HG03575 (cell line): ENCODE data around the gene CCL8.
"Not testable (repeated sequence)": the region's sequence is repeated elsewhere in the genome, so short reads cannot be mapped to it uniquely, and the experiment has no call there.

Experiments
- ATAC-seq: cut with Tn5 transposase; IDR thresholded peaks from one replicate; pipeline ENCODE4 v1.9.1; 2021; ENCODE audit not compliant: unreplicated experiment, insufficient number of reproducible peaks, low FRiP score; ENCODE audit errors: extremely low read depth

Gene CCL8

GRCh38 chr17:34311291-34311690 lies 7.9 kb upstream of the CCL8 start:
- ATAC-seq = no peak

DNA sequence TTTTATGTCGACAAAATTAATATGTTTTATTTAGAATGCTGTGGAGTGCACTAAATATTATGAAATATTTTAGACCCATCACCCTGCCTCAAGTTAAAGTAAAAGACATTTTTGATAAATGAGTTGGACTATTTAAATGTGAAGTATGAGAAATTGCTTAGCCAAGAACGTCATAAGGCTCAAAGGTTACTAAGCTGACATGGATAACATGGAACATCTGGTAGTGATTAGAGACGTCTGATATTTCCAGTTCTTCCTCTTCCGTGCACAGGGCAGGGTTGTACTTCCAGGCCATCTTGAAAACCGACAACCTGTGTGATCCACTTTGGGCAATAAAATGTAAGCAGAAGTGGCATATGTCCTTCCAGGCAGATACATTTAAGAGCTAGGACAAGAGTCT lies 7.2 kb upstream of the CCL8 start:
- ATAC-seq = no peak

- ATAC-seq = no peak
Measured at GRCh38 chr17:34313164-34313563, 6.1 kb upstream of the CCL8 start.

- no peak for ATAC-seq
Measured at GRCh38 chr17:34314279-34314678, 5.0 kb upstream of the CCL8 start.

DNA sequence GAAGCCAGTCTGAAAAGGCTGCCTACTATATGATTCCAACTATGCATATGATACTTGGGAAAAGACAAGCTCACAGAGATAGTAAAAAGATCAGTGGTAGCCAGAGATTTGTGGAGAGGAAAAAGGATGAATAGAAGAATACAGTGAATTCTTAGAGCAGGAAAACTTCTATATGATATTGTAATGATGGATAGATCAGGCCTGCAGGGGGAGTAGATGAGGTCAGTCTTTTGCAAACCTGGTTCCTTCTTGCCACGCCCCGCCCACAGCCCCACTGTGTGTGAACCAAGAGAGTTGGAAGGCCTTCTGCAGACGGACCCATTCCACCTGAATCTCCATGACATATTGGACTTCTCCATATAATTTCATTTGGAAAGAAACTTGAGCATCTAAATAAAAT lies 761 bp upstream of the CCL8 start:
- ATAC-seq = no peak

DNA sequence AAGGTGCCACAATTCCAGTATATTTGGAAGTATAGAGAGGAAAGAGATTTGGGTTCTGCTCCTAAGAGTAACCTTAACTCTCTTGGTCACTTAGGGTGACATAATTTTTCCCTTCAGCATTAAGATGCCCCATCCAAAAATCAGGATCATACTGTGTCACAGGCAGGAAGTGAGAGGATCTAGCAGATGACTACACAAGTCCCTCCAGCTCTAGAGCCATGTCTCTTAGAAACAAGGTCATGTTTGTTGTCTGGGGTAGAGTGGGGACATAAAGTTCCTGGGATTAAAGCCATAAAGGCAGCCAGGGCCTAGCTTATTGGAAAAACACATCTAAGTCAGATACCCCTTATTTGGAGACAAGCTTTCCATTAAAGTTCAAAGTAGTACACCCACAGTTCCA lies 2.7 kb downstream of the CCL8 start:
- ATAC-seq = no peak

DNA sequence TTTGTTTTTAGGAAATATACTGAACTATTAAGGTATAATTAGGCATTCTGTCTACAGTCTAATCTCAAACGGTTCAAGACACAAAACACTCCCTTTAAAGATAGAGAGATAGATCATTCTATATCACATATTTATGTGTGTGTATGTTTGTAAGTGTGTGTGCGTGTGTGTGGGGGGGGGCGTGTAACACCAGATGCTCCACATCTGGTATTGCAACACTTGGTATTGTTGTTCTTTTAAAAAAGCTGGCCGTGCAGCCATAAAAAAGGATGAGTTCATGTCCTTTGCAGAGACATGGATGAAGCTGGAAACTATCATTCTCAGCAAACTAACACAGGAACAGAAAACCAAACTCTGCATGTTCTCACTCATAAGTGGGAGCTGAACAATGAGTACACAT lies 8.3 kb downstream of the CCL8 start:
- ATAC-seq = not testable (repeated sequence)

- ATAC-seq = no peak
Measured at GRCh38 chr17:34337701-34338100, 18.5 kb downstream of the CCL8 start.

DNA sequence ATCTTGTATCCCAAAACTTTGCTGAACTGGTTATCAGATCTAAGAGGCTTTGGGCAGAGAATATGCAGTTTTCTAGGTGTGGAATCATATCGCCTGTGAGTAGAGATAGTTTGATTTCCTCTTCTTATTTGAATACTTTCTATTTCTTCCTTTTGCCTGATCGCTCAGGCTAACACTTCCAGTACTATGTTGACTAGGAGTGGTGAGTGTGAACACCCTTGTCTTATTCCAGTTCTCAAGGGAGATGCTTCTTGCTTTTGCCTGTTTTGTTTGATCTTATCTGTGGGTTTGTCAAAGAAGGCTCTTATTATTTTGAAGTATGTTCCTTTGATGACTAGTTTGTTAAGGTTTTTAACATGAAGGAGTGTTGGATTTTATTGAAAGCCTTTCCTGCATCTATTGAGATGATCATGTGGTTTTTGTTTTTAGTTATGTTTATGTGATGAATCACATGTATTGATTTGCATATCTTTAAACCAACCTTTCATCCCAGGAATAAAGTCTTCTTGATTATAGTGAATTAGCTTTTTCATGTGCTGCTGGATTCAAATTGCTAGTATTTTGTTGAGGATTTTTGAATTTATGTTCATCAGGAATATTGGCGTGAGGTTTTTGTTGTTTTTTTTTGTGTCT lies 20.0 kb downstream of the CCL8 start:
- ATAC-seq = no peak

DNA sequence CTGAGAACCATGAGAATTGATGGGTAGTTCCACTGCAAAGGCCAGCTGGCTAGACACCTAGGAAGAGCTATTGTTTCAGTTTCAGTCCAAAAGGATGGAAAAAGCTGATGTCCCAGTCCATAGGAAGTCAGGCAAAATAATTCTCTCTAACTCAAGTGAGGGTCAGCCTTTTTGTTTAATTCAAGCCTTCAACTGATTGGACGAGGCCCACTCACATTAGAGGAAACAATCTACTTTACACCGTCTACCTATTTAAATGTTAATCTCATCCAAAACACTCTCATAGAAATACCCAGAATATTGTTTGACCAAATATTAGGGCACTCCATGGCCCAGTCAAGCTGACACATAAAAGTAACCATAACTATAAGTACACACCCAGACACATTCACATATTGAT lies 22.7 kb downstream of the CCL8 start:
- ATAC-seq = no peak

GRCh38 chr17:34347063-34347462 lies 27.8 kb downstream of the CCL8 start:
- no peak for ATAC-seq

GRCh38 chr17:34349751-34350150 lies 30.5 kb downstream of the CCL8 start:
- ATAC-seq = no peak

DNA sequence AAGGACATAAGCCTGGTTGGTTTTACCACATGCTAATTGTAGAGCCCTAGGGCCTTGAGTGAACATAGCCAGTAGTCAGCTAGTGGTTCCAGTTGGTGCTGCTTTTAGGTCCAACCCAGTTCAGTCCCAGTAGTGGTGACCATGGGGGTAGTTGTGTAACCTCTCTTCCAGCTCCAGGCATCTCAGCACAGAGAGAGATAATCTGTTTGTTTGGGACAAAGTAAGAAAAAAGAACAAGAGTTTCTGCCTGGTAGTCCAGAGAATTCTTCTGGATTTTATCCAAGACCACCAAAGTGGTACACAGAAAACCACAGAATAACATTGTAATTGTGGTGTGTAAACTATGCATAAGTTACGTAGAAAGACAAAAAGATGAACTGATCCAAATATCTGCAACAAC lies 31.9 kb downstream of the CCL8 start:
- ATAC-seq = no peak

DNA sequence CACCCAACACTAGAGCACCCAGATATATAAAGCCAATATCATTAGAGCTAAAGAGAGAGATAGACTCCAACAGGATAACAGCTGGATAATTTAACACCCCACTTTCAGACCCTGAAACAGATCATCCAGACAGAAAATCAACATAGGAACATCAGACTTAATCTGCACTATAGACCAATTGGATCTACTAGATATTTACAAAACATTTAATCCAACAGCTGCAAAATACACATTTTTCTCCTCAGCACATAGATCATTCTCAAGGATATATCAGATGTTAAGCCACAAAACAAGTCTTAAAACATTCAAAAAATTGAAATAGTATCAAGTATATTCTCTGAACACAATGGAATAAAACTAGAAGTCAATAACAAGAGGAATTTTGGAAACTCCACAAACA lies 33.0 kb downstream of the CCL8 start:
- ATAC-seq = no peak

GRCh38 chr17:34354637-34355036 lies 35.4 kb downstream of the CCL8 start:
- no peak for ATAC-seq

- ATAC-seq = no peak
Measured at GRCh38 chr17:34356194-34356593, 37.0 kb downstream of the CCL8 start, which contains the start of gene CCL13. CCL13 (plus strand) TSS chr17:34356480; CDS start chr17:34356527, 47 bp downstream.

DNA sequence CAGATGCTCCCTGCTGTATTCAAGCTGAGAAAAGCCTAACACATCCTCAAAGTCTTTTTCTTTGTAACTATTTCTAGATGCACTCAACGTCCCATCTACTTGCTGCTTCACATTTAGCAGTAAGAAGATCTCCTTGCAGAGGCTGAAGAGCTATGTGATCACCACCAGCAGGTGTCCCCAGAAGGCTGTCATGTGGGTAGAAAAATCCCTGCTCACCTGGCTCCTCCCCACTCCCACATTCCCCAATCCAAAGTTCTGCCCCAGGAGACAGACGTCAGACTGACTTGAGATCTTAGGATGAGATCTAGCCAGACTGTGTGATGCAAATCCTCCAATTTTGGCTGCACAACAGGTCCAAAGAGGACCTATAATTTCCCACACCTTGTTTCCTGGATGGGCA lies 38.2 kb downstream of the CCL8 start:
- ATAC-seq = no peak

DNA sequence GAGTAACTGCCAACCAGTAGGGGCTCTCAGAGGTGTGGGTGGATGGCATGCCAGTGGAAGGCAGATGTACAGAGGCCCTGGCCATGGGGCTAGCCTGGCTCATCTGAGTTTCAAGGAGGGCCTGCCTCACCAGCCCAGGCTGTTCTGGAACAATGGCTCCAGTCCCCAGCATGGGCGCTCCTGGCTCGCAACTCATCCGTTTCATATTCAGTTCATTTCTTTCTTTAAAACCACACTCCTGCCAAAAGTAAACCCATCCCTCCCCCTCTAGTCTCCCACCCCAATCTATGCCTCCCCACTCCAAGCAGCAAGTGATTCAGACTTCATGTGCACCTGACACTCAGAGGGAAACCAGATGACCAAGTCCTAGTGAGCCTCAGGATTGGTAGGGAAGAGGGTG lies 39.4 kb downstream of the CCL8 start:
- no peak for ATAC-seq

GRCh38 chr17:34360601-34361270 lies 41.5 kb downstream of the CCL8 start:
- no peak for ATAC-seq

- no peak for ATAC-seq
Measured at GRCh38 chr17:34361478-34362061, 42.3 kb downstream of the CCL8 start.
